ENCODE results near the gene DMRTB1.

The DMRTB1 gene

GRCh38 chr1:53511323-53511932 is 52.2 kb downstream of the DMRTB1 start:
- FAIRE-seq = no peak

GRCh38 chr1:53511933-53512806 is 53.0 kb downstream of the DMRTB1 start:
- FAIRE-seq = no peak

DNA sequence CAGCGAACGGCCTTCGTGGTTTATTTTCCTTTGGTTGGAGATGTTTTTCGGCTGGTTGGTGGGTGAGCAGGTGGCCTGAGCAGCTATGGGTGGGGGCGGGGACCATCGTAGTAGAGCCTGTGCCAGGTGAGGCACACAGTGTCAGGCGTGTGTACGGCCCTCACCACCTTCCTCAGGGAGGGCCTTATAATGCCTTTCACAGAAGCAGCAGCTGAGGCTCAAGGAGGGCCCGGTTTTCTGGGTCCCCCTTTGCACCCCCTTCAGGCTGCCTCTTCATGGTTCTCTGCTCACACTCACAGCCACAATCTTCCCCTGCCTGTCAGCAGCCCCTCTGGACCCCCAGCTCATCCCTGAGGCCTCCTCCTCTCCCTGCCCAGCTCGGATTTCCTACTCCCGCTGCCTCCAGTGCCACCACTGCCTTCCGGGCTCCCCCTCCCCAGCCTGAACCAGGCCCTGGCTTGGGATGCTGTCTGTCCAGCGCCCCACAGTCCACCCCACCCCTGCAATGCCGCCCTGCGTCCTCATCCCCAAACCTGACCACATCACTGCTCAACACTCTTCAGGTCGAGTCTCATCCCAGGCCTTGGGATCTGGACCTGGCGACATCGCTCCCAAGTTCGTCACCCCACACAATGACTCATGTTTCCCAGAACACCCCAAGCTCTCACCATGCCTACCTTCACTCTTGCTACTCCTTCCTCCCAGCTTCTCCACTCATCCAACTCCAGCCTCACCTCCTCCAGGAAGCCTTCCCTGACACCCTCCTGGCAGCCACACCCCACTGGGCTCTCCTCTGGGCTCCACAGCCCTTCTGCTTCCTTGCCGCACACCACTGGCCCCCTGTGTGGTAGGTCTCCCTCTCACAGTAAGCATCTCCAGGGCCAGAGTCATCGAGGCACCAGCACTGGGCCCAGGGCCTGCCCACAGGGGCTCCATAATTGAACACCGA is 53.9 kb downstream of the DMRTB1 start:
- FAIRE-seq = no peak

DNA sequence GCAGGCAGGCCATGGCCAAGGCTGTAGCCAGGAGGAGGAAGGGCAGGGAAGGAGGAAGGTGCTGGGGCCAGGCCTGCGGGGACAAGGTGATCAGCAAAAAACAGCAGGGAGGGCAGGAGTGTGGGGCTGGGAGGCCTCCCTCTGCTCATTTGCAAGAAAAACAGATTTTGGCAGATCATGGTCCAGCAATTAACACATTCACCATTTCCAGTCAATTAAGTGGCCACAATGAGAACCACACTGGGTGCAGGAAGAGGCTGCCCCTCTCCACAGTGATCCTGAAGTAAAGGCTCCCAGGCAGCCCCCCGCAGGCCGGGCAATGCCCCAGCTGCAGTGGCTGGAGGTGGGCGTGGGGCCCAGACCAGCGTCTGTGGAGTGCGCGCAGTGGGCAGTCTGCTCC is 54.6 kb downstream of the DMRTB1 start:
- no peak for FAIRE-seq

DNA sequence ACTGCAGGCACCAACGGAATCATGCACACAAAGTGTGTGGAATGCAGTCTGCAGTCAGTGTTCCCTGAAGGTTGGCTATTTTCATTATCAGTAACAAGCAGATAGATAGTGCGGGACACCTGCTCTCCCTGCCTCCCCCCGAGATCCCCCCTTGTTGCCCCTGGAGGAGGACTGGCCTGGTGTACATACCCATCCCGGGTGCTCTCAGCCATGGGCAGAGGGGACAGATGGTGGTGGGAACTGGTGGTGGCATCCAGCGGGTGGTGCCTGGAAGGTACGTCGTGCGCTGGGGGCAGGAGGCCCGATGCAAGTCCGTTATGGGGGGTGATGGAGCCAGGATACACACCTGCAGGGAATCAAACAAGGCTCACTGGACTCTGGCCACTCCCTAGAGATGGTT is 55.2 kb downstream of the DMRTB1 start:
- FAIRE-seq = no peak

DNA sequence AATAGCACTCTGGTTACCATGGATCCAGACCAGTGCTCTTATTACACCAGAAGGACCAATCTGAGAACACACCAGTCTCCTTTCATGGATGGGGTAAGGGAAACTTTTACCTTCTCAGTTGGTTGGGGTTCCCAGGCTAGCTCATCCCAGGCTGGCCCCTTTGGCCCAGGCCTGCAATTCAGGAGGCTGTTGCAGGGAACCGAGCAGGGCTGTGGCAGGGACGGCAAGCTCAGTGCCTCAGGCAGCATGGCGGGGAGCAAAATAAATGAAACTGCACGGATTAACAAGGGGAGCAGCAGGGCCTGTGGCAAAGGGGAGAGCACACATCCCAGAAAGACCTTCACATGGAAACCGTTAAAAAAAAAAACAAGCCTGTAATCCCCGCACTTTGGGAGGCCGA is 57.0 kb downstream of the DMRTB1 start:
- no peak for FAIRE-seq
